ENCODE measurements around the gene AMH. TPM values are rescaled to one million over a fixed set of nuclear protein-coding genes. Genes with fewer than 3 reads are reported as not detected.

Gene AMH
- polyA plus RNA-seq, 1 of the 3 experiments (the other 2 are of a cell fraction) = 18.1 TPM

DNA sequence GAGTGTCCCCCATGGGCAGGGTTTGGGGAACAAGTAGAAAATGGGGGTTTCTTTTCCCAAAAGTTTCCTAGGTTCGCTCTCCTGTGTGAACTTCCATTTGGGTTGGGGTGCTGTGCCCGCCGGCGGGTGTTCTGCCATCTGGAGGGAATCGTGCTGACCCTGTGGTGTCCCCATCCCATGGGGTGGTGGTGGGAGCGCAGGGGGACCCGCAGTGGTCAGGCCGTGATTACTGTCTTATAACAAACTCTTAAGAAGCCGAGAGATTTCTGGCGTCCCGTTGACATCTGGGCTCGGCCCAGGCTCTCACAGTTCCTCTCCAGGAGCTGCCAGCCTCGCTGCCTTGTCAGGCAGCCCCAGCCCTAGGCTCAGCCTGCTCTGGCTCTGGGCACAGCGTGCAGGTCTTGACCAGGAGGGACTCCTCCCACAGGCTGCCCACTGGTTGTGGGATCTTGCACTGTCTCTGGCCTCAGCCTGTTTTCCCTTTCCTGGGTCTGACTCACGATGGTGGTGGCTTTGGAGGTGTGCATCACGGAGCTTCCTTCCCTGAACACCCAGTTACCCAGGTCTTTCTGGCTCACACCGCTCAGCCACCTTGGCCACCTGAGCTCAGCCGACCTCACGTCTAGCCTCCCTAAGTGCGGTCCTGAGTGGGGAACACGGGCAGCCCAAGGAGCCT is 47.5 kb upstream of the AMH start:
- Histone ChIP-seq H3K79me2 (ENCODE audit: insufficient read depth) (peaks cover 25% of the 10 kb centered on the region), H3K4me3 (ENCODE audit: low read depth in 2 of 2, low read length in 1 of 2) (no peak overlapping the region), H4K20me1 (ENCODE audit: insufficient read depth) (peaks cover 25% of the 10 kb centered on the region), H3K27ac (ENCODE audit: low read depth in 2 of 2, low read length in 1 of 2) (no peak overlapping the region), H3K4me2 (no peak overlapping the region), H3K36me3 (replicated peaks in 1 of 2; ENCODE audit: control insufficient read depth in 1 of 2, insufficient read depth in 2 of 2, low read length in 1 of 2) (peaks cover 6 to 17% of the 10 kb centered on the region in 2 experiments), H3F3A (replicated peaks; ENCODE audit: insufficient read depth) (no peaks in the 10 kb centered on the region), H3K27me3 (ENCODE audit: insufficient read depth) (no peaks in the 10 kb centered on the region), H3K9ac (no peak overlapping the region), H3K4me1 (ENCODE audit: control insufficient read depth in 1 of 2, insufficient read depth in 2 of 2, low read depth in 1 of 2, low read length in 1 of 2) (no peaks in the 10 kb centered on the region; a peak in 1 of 4 replicates), H3K9me2 (no peaks in the 10 kb centered on the region), H3K9me3 (no peaks in the 10 kb centered on the region), H2AFZ (ENCODE audit: low read depth) (no peak overlapping the region)
- POLR2A ChIA-PET = no interaction called here
- 97% methylated on average over 16 of the region's 21 CpGs for WGBS (ENCODE audit: low lambda C conversion rate)
- DNase-seq = no peak
- CTCF ChIA-PET = interaction anchor here (1.6 kb wide), 1 partner anchor 16 kb away, joined by 4 read pairs; no protein-coding TSS in a partner anchor
- TF ChIP-seq FOXM1 (IDR thresholded peaks at IDR 0.05; ENCODE audit: low read depth) (no peak), TEAD4 (IDR thresholded peaks at IDR 0.05; ENCODE audit: borderline replicate concordance, insufficient read depth) (no peak), POLR2AphosphoS5 (IDR thresholded peaks at IDR 0.05; ENCODE audit: low read depth, low read length) (no peak), GABPA (IDR thresholded peaks at IDR 0.05; ENCODE audit: low read depth) (no peak), FOXJ3 (CRISPR knock-in tag; IDR thresholded peaks at IDR 0.05) (no peak), TAF1 (IDR thresholded peaks at IDR 0.05; ENCODE audit: borderline replicate concordance, low read depth, low read length) (no peak)

DNA sequence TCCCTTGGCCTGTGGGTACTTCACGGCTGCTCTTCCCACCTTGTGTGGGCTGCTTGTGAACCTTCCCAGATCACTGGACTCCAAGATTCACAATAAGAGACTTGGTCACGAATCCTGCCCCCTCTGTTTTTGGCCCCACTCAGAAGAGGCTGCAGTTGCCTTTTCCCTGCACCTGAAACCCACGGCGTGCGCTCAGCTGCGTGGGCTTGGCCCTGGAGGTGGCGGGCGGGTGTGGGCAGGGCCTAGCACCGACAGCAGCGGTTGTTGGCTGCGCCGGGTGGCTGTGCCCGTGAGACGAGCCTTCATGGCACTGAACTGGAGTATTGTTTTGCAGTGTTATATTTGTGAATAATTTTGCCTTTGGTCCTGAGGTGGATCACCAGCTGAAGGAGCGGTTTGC is 46.8 kb upstream of the AMH start:
- Histone ChIP-seq H3K36me3 (replicated peaks in 1 of 2; ENCODE audit: control insufficient read depth in 1 of 2, insufficient read depth in 2 of 2, low read length in 1 of 2) (peaks cover 8 to 20% of the 10 kb centered on the region in 2 experiments), H3K9me3 (no peaks in the 10 kb centered on the region), H3K9ac (no peak overlapping the region), H4K20me1 (ENCODE audit: insufficient read depth) (peaks cover 20% of the 10 kb centered on the region), H3K4me3 (ENCODE audit: low read depth in 2 of 2, low read length in 1 of 2) (no peak overlapping the region), H3K27ac (ENCODE audit: low read depth in 2 of 2, low read length in 1 of 2) (no peak overlapping the region), H3K9me2 (no peaks in the 10 kb centered on the region), H3K4me2 (no peak overlapping the region), H3F3A (replicated peaks; ENCODE audit: insufficient read depth) (no peaks in the 10 kb centered on the region), H3K4me1 (ENCODE audit: control insufficient read depth in 1 of 2, insufficient read depth in 2 of 2, low read depth in 1 of 2, low read length in 1 of 2) (no peaks in the 10 kb centered on the region; a peak in 1 of 4 replicates), H3K79me2 (ENCODE audit: insufficient read depth) (peaks cover 18% of the 10 kb centered on the region), H2AFZ (ENCODE audit: low read depth) (no peak overlapping the region), H3K27me3 (ENCODE audit: insufficient read depth) (no peaks in the 10 kb centered on the region)
- ChIA-PET CTCF (interaction anchor here (0.6 to 1.6 kb wide), 4 partner anchors 9 to 46 kb away, joined by 3 to 4 read pairs (median 3); no protein-coding TSS in a partner anchor), POLR2A (no interaction called here)
- TF ChIP-seq, protein P1, sequence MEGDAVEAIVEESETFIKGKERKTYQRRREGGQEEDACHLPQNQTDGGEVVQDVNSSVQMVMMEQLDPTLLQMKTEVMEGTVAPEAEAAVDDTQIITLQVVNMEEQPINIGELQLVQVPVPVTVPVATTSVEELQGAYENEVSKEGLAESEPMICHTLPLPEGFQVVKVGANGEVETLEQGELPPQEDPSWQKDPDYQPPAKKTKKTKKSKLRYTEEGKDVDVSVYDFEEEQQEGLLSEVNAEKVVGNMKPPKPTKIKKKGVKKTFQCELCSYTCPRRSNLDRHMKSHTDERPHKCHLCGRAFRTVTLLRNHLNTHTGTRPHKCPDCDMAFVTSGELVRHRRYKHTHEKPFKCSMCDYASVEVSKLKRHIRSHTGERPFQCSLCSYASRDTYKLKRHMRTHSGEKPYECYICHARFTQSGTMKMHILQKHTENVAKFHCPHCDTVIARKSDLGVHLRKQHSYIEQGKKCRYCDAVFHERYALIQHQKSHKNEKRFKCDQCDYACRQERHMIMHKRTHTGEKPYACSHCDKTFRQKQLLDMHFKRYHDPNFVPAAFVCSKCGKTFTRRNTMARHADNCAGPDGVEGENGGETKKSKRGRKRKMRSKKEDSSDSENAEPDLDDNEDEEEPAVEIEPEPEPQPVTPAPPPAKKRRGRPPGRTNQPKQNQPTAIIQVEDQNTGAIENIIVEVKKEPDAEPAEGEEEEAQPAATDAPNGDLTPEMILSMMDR (IDR thresholded peaks at IDR 0.05) = no peak
- TF ChIP-seq, protein P2, sequence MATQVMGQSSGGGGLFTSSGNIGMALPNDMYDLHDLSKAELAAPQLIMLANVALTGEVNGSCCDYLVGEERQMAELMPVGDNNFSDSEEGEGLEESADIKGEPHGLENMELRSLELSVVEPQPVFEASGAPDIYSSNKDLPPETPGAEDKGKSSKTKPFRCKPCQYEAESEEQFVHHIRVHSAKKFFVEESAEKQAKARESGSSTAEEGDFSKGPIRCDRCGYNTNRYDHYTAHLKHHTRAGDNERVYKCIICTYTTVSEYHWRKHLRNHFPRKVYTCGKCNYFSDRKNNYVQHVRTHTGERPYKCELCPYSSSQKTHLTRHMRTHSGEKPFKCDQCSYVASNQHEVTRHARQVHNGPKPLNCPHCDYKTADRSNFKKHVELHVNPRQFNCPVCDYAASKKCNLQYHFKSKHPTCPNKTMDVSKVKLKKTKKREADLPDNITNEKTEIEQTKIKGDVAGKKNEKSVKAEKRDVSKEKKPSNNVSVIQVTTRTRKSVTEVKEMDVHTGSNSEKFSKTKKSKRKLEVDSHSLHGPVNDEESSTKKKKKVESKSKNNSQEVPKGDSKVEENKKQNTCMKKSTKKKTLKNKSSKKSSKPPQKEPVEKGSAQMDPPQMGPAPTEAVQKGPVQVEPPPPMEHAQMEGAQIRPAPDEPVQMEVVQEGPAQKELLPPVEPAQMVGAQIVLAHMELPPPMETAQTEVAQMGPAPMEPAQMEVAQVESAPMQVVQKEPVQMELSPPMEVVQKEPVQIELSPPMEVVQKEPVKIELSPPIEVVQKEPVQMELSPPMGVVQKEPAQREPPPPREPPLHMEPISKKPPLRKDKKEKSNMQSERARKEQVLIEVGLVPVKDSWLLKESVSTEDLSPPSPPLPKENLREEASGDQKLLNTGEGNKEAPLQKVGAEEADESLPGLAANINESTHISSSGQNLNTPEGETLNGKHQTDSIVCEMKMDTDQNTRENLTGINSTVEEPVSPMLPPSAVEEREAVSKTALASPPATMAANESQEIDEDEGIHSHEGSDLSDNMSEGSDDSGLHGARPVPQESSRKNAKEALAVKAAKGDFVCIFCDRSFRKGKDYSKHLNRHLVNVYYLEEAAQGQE (IDR thresholded peaks at IDR 0.05; ENCODE audit: low read depth, low read length) = no peak
- TF ChIP-seq MXI1 (IDR thresholded peaks at IDR 0.05; ENCODE audit: low read depth, low read length) = no peak
- TF ChIP-seq RFX5 (IDR thresholded peaks at IDR 0.05; ENCODE audit: low read length) = no peak
- TF ChIP-seq, protein P3, sequence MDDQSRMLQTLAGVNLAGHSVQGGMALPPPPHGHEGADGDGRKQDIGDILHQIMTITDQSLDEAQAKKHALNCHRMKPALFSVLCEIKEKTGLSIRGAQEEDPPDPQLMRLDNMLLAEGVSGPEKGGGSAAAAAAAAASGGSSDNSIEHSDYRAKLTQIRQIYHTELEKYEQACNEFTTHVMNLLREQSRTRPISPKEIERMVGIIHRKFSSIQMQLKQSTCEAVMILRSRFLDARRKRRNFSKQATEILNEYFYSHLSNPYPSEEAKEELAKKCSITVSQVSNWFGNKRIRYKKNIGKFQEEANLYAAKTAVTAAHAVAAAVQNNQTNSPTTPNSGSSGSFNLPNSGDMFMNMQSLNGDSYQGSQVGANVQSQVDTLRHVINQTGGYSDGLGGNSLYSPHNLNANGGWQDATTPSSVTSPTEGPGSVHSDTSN (IDR thresholded peaks at IDR 0.05) = no peak
- no peak for TF ChIP-seq MEF2A (IDR thresholded peaks at IDR 0.05; ENCODE audit: borderline replicate concordance, low read depth)
- TF ChIP-seq FOSL2 (IDR thresholded peaks at IDR 0.05; ENCODE audit: borderline replicate concordance, low read depth) = no peak
- TF ChIP-seq RXRA (IDR thresholded peaks at IDR 0.05; ENCODE audit: borderline replicate concordance, low read depth) = no peak
- TF ChIP-seq RAD21 (IDR thresholded peaks at IDR 0.05; ENCODE audit: low read length) = no peak
- no peak for TF ChIP-seq SMC3 (IDR thresholded peaks at IDR 0.05; ENCODE audit: low read depth, low read length)
- no peak for TF ChIP-seq NFIC (IDR thresholded peaks at IDR 0.05; ENCODE audit: borderline replicate concordance)
- no peak for TF ChIP-seq CHD2 (IDR thresholded peaks at IDR 0.05; ENCODE audit: low read length, partially characterized antibody)
- TF ChIP-seq EZH2phosphoT487 (IDR thresholded peaks at IDR 0.05; ENCODE audit: borderline replicate concordance, low read depth) = no peak
- TF ChIP-seq POLR2AphosphoS5 (IDR thresholded peaks at IDR 0.05; ENCODE audit: low read depth, low read length) = no peak
- TF ChIP-seq RCOR1 (IDR thresholded peaks at IDR 0.05; ENCODE audit: low read length) = no peak
- TF ChIP-seq NRF1 (IDR thresholded peaks at IDR 0.05; ENCODE audit: low read depth, low read length) = no peak
- 98% methylated on average over 8 of the region's 15 CpGs for WGBS (ENCODE audit: low lambda C conversion rate)
- DNase-seq = no peak
